Psoas muscle (tissue), 8 donors: ENCODE data around the gene PDHX. TPM values are rescaled to one million over a fixed set of nuclear protein-coding genes. Genes with fewer than 3 reads are reported as not detected.

Experiments used
- ATAC-seq, 4 donors: fragments of 200-7000 bp; cut with Tn5 transposase; one replicate each; pipeline ENCODE4 v1.9.1; 2020; ENCODE audit warnings: moderate library complexity in 3 of 4, mild to moderate bottlenecking in 2 of 4
- DNase-seq, 2 donors: peaks; one replicate each; pipeline ENCODE4 v3.0.0-alpha.2; 2020
- H3K27ac ChIP-seq: fragments of 200-600 bp; one replicate; pipeline ENCODE4 v1.8.0; 2022
- H3K27me3 ChIP-seq, 3 donors: fragments of 200-600 bp in 1 of 3; one replicate each; pipeline versions ENCODE4 v1.6.1 to v1.8.0; 2013 to 2022; ENCODE audit warnings: low read length in 2 of 3, mild to moderate bottlenecking in 2 of 3, moderate library complexity in 1 of 3; ENCODE audit not compliant: insufficient read depth in 3 of 3
- H3K36me3 ChIP-seq, 2 donors: fragments of 200-600 bp in 1 of 2; one replicate each; pipeline versions ENCODE4 v1.6.1 to v1.8.0; 2013 to 2022; ENCODE audit warnings: low read depth in 1 of 2, mild to moderate bottlenecking in 1 of 2, moderate library complexity in 1 of 2; ENCODE audit not compliant: insufficient read depth in 1 of 2
- H3K4me1 ChIP-seq: fragments of 200-600 bp; one replicate; pipeline ENCODE4 v1.8.0; 2022
- H3K4me3 ChIP-seq: fragments of 200-600 bp; one replicate; pipeline ENCODE4 v1.8.0; 2022; ENCODE audit warnings: mild to moderate bottlenecking
- H3K9me3 ChIP-seq: fragments of 200-600 bp; one replicate; pipeline ENCODE4 v1.8.0; 2022
- CTCF ChIP-seq: fragments of 200-600 bp; IDR thresholded peaks from one replicate; pipeline ENCODE4 v1.8.0; 2022; ENCODE audit warnings: antibody characterized with exemption
- WGBS, 3 donors: extraction: QIAGEN DNeasy Blood & Tissue Kit; methylation state at CpG; one replicate each; pipeline versions ENCODE4 v1.1.6 to v1.1.7; 2013; 5-methylcytosine and 5-hydroxymethylcytosine counted together
- intact Hi-C, 2 donors: fragments of 100-400 bp; cut with DNase I; formaldehyde crosslinking; loops; one replicate each; pipeline versions ENCODE4 v1.11.0 to v1.14.2; 2022
- polyA plus RNA-seq, 3 donors: library from polyadenylated mRNA; stranded (reverse); fragments of 200-250 nt; gene quantifications; one replicate each; pipeline ENCODE4 v1.2.3, GENCODE V29; 2013
- total RNA-seq, 4 donors: library from RNA; stranded (reverse); fragmentation: NEBNext Ultra II Directional in 2 of 4; extraction: Animal tissue kit (Norgen Biotek cat#: 25700) in 2 of 4; gene quantifications; one replicate each; pipeline versions ENCODE4 v1.2.1 to v1.2.4, GENCODE V29; 2021 to 2023
- donor health status: healthy with polysubstance abuse.
- donor health status: DM: no; HTN: no; CAD: no; lungs with moderate emphysema.
- donor health status: Bipolar disorder and iron deficiency.
- donor health status: healthy.
- donor health status: DM: yes; HTN: yes; CAD: no.
- donor health status: DM: no; HTN: no; CAD: no.
- donor health status: DM: no; HTN: no; CAD: no.
- donor health status: DM: yes; HTN: yes; CAD: no.

The PDHX gene
- total and polyA plus RNA-seq, 7 donors = 64.6 to 189 (median 101) TPM

GRCh38 chr11:34907934-34908593 lies 8.4 kb upstream of the PDHX start:
- Histone ChIP-seq H3K4me1 (peaks cover 69% of the 10 kb centered on the region), H3K36me3 (no peaks in the 10 kb centered on the region), H3K9me3 (no peaks in the 10 kb centered on the region), H3K27me3 (no peaks in the 10 kb centered on the region), H3K4me3 (peak overlapping the region; percentile 41), H3K27ac (peak overlapping the region; percentile 72)
- no peak for TF ChIP-seq CTCF
- DNase-seq (no peak), ATAC-seq (peak in 2 of 4 donors; percentile 24 to 50)
- intact Hi-C loops = loop anchor here in 1 of 2 donors (10.0 kb wide), 1 partner anchor 253 kb away; no protein-coding TSS in a partner anchor
- WGBS, 3 donors = 62 to 86% (median 67%) methylated on average over 3 of the region's 3 CpGs

GRCh38 chr11:34909415-34909814 lies 7.0 kb upstream of the PDHX start:
- WGBS, 3 donors = 32 to 67% (median 36%) methylated on average over 6 of the region's 6 CpGs

GRCh38 chr11:34909955-34910354 lies 6.5 kb upstream of the PDHX start:
- H3K4me1 ChIP-seq = peaks cover 64% of the 10 kb centered on the region
- TF ChIP-seq CTCF = no peak
- WGBS, 3 donors = 36 to 68% (median 47%) methylated on average over 4 of the region's 4 CpGs
- H3K27ac ChIP-seq = peak overlapping the region; percentile 72
- ATAC-seq (peak; percentile 64 to 76 (median 71)), DNase-seq (no peak)
- no peaks in the 10 kb centered on the region for H3K27me3 ChIP-seq
- H3K36me3 ChIP-seq = no peaks in the 10 kb centered on the region
- peak overlapping the region; percentile 52 for H3K4me3 ChIP-seq
- no peaks in the 10 kb centered on the region for H3K9me3 ChIP-seq
- intact Hi-C loops = loop anchor here in 1 of 2 donors (10.0 kb wide), 1 partner anchor 255 kb away; no protein-coding TSS in a partner anchor

More at GRCh38 chr11:34909415-34909814, 7.0 kb upstream of the PDHX start:
- TF ChIP-seq CTCF = no peak
- intact Hi-C loops = loop anchor here in 1 of 2 donors (10.0 kb wide), 1 partner anchor 255 kb away; no protein-coding TSS in a partner anchor
- peak overlapping the region; percentile 72 for H3K27ac ChIP-seq
- peak; percentile 34 to 73 (median 51) for ATAC-seq
- H3K36me3 ChIP-seq = no peaks in the 10 kb centered on the region
- no peaks in the 10 kb centered on the region for H3K27me3 ChIP-seq
- no peak overlapping the region for H3K4me3 ChIP-seq
- no peak for DNase-seq
- H3K9me3 ChIP-seq = no peaks in the 10 kb centered on the region
- H3K4me1 ChIP-seq = peaks cover 68% of the 10 kb centered on the region

- peaks cover 59% of the 10 kb centered on the region for H3K4me1 ChIP-seq
- WGBS, 3 donors = 92 to 96% (median 96%) methylated on average over 1 of the region's 1 CpG
- no peak for TF ChIP-seq CTCF
Measured at GRCh38 chr11:34910817-34911216, 5.6 kb upstream of the PDHX start.

More at GRCh38 chr11:34910817-34911216, 5.6 kb upstream of the PDHX start:
- H3K36me3 ChIP-seq = no peaks in the 10 kb centered on the region
- H3K27ac ChIP-seq = peak overlapping the region; percentile 72
- intact Hi-C loops = no loop called here
- no peaks in the 10 kb centered on the region for H3K27me3 ChIP-seq
- H3K9me3 ChIP-seq = no peaks in the 10 kb centered on the region
- DNase-seq = no peak
- peak overlapping the region; percentile 52 for H3K4me3 ChIP-seq
- ATAC-seq = no peak
